ENCODE data around the gene ATP2A1.

ATP2A1 gene

GRCh38 chr16:28904828-28905227 is 26.5 kb downstream of the ATP2A1 start:
- DNase-seq (ENCODE audit: low read depth), result no peak
- no peak for TF ChIP-seq CTCF (IDR thresholded peaks at IDR 0.05; ENCODE audit: control insufficient read depth, insufficient read depth, low read depth, low read length, missing control alignments)

GRCh38 chr16:28905229-28905754 is 27.0 kb downstream of the ATP2A1 start:
- TF ChIP-seq CTCF (IDR thresholded peaks at IDR 0.05; ENCODE audit: control insufficient read depth, insufficient read depth, low read depth, low read length, missing control alignments), result no peak

More at GRCh38 chr16:28904828-28905227, 26.5 kb downstream of the ATP2A1 start:
- H3K4me3 ChIP-seq (ENCODE audit: control insufficient read depth, low read depth, low read length), result no peak overlapping the region

DNA sequence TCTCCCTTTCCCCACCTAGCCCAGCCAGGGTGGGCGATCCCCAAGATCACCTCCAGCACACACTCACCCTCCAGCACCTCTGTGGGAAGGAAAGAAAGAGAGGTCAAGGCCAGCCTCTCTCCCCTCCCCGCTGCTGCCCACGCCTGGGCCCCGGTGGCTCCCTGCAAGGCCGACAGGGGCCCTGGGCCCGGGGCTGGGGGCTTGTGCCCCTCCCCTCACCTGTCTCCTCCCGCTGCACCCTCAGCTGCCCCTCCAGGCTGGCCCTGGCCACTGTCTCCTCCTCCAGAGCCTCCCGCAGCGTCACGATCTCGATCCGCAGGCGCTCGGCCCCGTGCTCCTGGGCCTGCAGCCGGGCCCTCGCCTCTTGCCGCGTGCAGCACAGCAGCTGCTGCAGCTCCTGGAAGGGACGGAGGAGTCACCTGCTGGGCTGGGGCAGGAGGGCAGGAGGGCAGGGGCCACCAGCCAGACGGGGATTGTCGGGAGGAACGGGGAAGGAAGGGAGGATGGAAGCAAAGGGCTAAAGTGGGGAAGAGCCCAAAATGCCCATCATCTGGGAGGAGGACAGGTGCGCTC is 27.6 kb downstream of the ATP2A1 start:
- DNase-seq (ENCODE audit: low read depth), result no peak
- H3K4me3 ChIP-seq (ENCODE audit: control insufficient read depth, low read depth, low read length), result no peak overlapping the region
- no peak for TF ChIP-seq CTCF (IDR thresholded peaks at IDR 0.05; ENCODE audit: control insufficient read depth, insufficient read depth, low read depth, low read length, missing control alignments)

More at GRCh38 chr16:28905229-28905754, 27.0 kb downstream of the ATP2A1 start:
- no peak for DNase-seq (ENCODE audit: low read depth)
- no peak overlapping the region for H3K4me3 ChIP-seq (ENCODE audit: control insufficient read depth, low read depth, low read length)

DNA sequence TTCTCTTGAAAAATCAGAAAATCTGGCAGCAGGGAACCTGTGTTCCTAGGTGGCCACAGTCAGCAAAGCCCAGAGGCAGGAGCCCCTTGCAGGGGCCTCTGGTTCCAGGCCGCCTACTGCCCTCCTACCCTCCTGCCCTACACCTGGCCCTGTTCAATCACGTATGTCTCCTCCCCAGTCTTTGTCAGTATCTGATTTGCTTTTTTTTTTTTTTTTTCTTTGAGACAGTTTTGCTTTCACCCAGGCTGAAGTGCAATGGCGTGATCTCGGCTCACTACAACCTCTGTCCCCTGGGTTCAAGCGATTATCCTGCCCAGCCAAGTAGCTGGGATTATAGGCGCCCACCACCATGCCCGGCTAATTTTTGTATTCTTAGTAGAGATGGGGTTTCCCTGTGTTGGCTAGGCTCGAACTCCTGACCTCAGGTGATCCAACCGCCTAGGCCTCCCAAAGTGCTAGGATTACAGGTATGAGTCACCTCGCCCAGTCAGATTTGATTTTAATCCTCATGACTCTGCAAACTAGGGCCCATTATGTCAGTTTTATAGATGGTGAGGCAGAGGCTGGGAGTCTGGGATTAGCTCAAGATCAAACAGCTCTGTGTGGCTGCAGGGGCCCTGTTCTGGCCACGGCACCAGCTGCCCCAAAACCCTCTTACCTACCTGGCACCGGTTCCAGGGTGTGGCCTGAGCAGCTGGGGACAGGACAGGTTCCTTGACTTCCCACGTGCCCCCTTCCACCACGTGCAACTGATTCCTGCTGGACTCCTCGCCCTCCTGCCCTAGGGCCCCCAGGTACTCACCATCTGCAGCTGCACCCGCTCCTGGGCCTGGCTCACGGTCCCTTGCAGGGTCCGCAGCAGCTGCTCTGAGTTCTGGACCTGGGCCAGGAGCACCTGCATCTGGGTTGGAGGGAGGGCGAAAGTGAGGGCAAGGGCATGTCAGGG is 32.1 kb downstream of the ATP2A1 start:
- DNase-seq (ENCODE audit: low read depth), result no peak
- TF ChIP-seq CTCF (IDR thresholded peaks at IDR 0.05; ENCODE audit: control insufficient read depth, insufficient read depth, low read depth, low read length, missing control alignments), result no peak
- H3K4me3 ChIP-seq (ENCODE audit: control insufficient read depth, low read depth, low read length), result no peak overlapping the region

GRCh38 chr16:28912558-28912957 is 34.3 kb downstream of the ATP2A1 start:
- TF ChIP-seq CTCF (IDR thresholded peaks at IDR 0.05; ENCODE audit: control insufficient read depth, insufficient read depth, low read depth, low read length, missing control alignments), result no peak
- no peak for DNase-seq (ENCODE audit: low read depth)
- H3K4me3 ChIP-seq (ENCODE audit: control insufficient read depth, low read depth, low read length), result no peak overlapping the region

GRCh38 chr16:28913946-28914724 is 35.8 kb downstream of the ATP2A1 start:
- TF ChIP-seq CTCF (IDR thresholded peaks at IDR 0.05; ENCODE audit: control insufficient read depth, insufficient read depth, low read depth, low read length, missing control alignments), result no peak
- H3K4me3 ChIP-seq (ENCODE audit: control insufficient read depth, low read depth, low read length), result no peak overlapping the region
- DNase-seq (ENCODE audit: low read depth), result no peak
